Activated CD4-positive, alpha-beta T cell treated with anti-CD3 and anti-CD28 coated beads, Interleukin-2, amount 50 U/mL, for 48 hours (primary cell): ENCODE measurements around the gene RRP12.
A peak's percentile ranks its signal among the peaks of the same experiment; 100 is the strongest.
"Not testable (repeated sequence)": the region's sequence is repeated elsewhere in the genome, so short reads cannot be mapped to it uniquely, and the experiment has no call there.

ENCODE experiments used
- DNase-seq, 2 experiments: peaks; one replicate each; pipeline ENCODE4 v3.0.0-alpha.2; 2020

The RRP12 gene, protein sequence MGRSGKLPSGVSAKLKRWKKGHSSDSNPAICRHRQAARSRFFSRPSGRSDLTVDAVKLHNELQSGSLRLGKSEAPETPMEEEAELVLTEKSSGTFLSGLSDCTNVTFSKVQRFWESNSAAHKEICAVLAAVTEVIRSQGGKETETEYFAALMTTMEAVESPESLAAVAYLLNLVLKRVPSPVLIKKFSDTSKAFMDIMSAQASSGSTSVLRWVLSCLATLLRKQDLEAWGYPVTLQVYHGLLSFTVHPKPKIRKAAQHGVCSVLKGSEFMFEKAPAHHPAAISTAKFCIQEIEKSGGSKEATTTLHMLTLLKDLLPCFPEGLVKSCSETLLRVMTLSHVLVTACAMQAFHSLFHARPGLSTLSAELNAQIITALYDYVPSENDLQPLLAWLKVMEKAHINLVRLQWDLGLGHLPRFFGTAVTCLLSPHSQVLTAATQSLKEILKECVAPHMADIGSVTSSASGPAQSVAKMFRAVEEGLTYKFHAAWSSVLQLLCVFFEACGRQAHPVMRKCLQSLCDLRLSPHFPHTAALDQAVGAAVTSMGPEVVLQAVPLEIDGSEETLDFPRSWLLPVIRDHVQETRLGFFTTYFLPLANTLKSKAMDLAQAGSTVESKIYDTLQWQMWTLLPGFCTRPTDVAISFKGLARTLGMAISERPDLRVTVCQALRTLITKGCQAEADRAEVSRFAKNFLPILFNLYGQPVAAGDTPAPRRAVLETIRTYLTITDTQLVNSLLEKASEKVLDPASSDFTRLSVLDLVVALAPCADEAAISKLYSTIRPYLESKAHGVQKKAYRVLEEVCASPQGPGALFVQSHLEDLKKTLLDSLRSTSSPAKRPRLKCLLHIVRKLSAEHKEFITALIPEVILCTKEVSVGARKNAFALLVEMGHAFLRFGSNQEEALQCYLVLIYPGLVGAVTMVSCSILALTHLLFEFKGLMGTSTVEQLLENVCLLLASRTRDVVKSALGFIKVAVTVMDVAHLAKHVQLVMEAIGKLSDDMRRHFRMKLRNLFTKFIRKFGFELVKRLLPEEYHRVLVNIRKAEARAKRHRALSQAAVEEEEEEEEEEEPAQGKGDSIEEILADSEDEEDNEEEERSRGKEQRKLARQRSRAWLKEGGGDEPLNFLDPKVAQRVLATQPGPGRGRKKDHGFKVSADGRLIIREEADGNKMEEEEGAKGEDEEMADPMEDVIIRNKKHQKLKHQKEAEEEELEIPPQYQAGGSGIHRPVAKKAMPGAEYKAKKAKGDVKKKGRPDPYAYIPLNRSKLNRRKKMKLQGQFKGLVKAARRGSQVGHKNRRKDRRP (N-terminal part only)

DNA sequence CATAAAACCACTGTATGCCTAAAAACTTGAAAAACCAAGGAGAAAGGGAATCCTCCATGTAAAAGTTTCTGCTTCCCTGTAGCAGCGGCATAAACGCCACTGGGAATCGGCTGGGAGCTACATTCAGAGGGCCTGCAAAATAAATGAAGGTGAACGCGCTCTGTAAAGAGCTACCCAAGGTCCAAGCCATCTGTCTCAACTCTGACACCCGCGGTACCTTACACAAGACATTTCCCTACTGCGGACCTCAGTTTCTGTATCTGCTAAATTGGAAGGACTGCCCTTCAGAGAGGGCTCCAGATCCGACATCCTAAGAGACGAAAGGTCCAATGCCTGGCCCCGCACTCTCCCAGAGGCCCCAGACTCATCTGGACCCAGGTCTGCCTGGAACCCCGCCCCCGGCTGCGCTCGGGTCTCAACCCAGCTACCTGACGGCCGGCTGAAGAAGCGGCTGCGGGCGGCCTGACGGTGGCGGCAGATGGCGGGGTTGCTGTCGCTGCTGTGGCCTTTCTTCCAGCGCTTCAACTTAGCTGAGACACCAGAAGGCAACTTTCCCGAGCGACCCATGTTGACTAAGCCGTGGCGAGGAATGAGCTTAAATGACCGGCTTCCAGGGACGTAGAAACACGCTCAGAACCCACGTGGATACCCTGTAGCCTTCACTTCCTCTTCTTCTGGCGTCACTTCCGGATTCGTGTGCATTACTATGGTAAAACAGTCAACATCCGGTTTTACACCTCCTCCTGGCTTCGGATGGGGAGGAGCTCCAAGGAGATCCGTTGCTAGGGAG lies at the start of gene RRP12:
RRP12 (minus strand) TSS at position 676 of the 790 bp plus-strand sequence; CDS start at position 567, 109 bp downstream.
- DNase-seq = peak; percentile 74 to 85

GRCh38 chr10:97450828-97451227 lies 49.7 kb upstream of the RRP12 start:
- no peak for DNase-seq

GRCh38 chr10:97445722-97446639 lies 44.8 kb upstream of the RRP12 start, which contains the start of the genes EXOSC1 and ZDHHC16:
EXOSC1 (minus strand) TSS chr10:97446006; CDS start chr10:97445985, 21 bp downstream.
ZDHHC16 (plus strand) TSS chr10:97446175; CDS start chr10:97451676, 5,501 bp downstream.
- DNase-seq = peak; percentile 91 to 94

GRCh38 chr10:97445357-97445721 lies 44.2 kb upstream of the RRP12 start:
- no peak for DNase-seq

GRCh38 chr10:97444212-97444611 lies 43.1 kb upstream of the RRP12 start:
- no peak for DNase-seq

GRCh38 chr10:97442277-97442676 lies 41.1 kb upstream of the RRP12 start:
- DNase-seq = no peak

DNA sequence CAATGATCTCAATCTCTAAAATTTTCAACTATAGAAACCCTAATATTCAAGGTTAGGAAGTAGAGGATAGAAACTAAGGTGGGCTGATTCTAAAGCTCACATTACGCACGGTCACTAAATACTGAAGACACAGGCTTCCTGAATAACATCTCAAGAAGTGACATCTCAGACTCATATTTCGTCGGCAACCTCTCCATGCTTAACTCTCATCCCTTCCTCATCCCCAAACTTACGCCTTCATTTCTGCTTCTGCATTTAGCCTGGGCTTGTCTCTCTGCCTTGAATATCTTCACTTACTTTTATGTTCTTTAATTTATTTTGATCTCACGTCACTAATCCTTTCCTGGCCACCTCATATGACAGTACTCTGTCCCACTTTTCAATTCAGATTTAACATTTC lies 34.1 kb upstream of the RRP12 start:
- DNase-seq = no peak

DNA sequence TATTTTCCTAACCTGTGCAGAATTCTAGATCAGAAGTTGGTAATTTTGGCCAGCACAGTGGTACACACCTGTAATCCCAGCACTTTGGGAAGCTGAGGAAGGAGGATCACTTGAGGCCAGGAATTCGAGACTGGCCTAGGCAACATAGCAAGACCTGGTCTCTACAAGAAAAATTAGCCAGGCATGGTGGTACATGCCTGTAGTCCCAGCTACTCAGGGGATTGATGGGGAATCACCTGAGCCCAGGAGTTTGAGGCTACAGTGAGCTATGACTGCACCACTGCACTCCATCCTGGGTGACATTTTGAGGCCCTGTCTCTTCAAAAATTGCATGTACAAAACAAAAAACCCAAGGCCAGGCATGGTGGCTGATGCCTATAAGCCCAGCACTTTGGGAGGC lies 33.4 kb upstream of the RRP12 start:
- no peak for DNase-seq

GRCh38 chr10:97434055-97434454 lies 32.9 kb upstream of the RRP12 start:
- no peak for DNase-seq

- DNase-seq = peak; percentile 37 to 55
These were observed 27.4 kb upstream of the RRP12 start for GRCh38 chr10:97428572-97428981.

DNA sequence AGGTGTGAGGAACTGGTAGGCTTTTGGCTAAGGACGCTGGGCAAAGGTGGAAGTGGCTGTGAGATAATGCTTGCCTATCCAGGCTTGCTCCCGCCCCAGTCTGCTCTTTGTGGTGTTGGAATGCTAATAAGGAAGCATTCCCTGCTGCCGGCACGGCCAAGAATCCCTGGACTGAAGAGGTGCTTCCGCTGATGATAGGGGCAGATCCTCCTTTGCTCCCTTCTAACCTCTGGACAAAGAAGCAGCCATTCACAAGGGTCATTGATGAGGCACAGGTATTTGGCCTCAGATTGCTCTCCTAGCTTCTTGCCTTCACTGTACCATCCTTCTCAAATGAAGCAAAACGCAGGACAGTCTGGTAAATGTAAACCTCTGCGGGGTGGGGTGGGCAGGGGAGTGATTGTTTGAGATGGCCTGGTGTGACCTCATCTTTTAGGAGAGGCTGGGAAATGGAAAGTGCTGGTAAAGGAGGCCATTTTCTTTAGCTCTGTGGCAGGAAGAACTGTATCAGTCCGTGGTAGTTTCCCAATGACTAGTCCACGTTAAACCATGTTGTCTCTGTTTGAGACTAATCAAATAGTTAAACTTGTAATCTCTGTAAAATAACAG lies 26.5 kb upstream of the RRP12 start:
- DNase-seq = peak; percentile 56 to 59

GRCh38 chr10:97426776-97427570 lies 25.8 kb upstream of the RRP12 start:
- DNase-seq = peak in 1 of 2 experiments; percentile 46

- peak; percentile 92 to 93 for DNase-seq
These were observed 25.0 kb upstream of the RRP12 start, which contains the start of gene PGAM1 for GRCh38 chr10:97425964-97426775. PGAM1 (plus strand) TSS chr10:97426191; CDS start chr10:97426308, 117 bp downstream.

DNA sequence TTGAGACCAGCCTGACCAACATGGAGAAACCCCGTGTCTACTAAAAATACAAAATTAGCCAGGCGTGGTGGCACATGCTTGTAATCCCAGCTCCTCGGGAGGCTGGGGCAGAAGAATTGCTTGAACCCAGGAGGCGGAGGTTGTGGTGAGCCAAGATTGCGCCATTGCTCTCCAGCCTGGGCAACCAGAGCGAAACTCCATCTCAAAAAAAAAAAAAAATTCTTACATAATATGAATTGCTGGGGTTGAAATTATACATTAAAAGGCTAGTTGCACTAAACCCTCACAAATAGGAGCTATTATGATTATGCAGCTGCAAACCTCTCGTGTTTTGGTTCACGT lies 22.6 kb upstream of the RRP12 start:
- not testable (repeated sequence) for DNase-seq

DNA sequence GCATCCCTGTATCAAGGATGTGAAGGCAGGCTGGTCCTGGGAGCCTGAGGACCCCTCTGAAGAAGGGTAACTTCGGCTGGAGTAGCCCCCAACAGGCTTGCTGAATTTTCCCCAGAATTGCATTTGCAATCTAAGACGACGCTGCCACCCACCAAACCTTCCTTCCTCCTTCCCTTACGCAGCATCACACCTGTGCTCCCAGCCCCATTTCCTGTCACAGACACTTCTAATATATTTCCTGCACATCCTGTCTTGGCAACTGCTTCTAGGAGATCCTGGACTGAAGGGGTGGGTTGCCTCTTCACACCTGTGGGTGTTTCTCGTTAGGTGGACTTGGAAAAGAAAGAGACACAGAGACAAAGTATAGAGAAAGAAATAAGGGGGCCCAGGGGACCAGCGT lies 15.4 kb upstream of the RRP12 start:
- DNase-seq = peak in 1 of 2 experiments; percentile 12

- DNase-seq = peak; percentile 72 to 79
These were observed 11.8 kb upstream of the RRP12 start for GRCh38 chr10:97412891-97413304.

DNA sequence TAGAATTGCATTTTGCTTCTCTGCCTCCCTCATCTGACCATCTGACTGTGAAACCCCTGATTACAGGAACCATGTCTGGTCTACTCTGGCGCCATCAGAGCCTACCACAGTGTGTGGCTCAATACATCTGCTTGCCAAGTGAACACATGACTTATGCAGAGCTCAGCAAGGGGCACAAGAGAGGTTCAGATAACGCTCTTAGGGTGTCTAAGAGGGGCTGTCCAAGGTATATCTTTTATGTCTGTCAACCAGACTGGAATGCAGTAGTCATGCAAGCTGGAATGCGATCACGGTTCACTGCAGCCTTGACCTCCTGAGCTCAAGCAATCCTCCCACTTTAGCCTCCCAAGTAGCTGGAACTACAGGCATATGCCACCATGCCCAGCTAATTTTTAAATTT lies 10.3 kb upstream of the RRP12 start:
- no peak for DNase-seq

- no peak for DNase-seq
These were observed 7.4 kb upstream of the RRP12 start for GRCh38 chr10:97408496-97408992.
